MCF 10A (cell line): ENCODE measurements around the gene ISL2. TPM values are rescaled to one million over a fixed set of nuclear protein-coding genes. Genes with fewer than 3 reads are reported as not detected.
A peak's percentile ranks its signal among the peaks of the same experiment; 100 is the strongest.

Experiments
- BruUV-seq: library from RNA; stranded (reverse); fragments of 400-500 nt; replicated peaks from 2 replicates; lab custom pipeline; 2021; lab: Mats Ljungman, UMichigan
- CTCF ChIA-PET: fragments of 300-600 bp; sonication (Branson Sonifier 250); formaldehyde crosslinking; extraction: SDS; loops from one replicate; lab custom pipeline; 2021; ENCODE audit warnings: antibody characterized with exemption, inconsistent platforms; lab: Yijun Ruan, JAX
- POLR2A ChIA-PET: fragments of 300-600, 350-650 bp; sonication (Branson Sonifier 250); formaldehyde crosslinking; extraction: SDS; loops from one replicate; lab custom pipeline; 2020; ENCODE audit warnings: antibody characterized with exemption, inconsistent platforms; lab: Yijun Ruan, JAX
- DNase-seq: peaks from one replicate; pipeline ENCODE4 v3.0.0-alpha.2; 2018; ENCODE audit not compliant: unreplicated experiment
- H3K27ac Mint-ChIP-seq: one replicate; pipeline ENCODE4 v1.8.0; 2022; ENCODE audit warnings: mild to moderate bottlenecking, low read depth, mixed read lengths; ENCODE audit not compliant: unreplicated experiment
- H3K27me3 Mint-ChIP-seq: one replicate; pipeline ENCODE4 v1.8.0; 2022; ENCODE audit warnings: mixed read lengths; ENCODE audit not compliant: insufficient read depth, unreplicated experiment
- H3K36me3 Mint-ChIP-seq: one replicate; pipeline ENCODE4 v1.8.0; 2022; ENCODE audit warnings: mild to moderate bottlenecking, moderate library complexity, mixed read lengths; ENCODE audit not compliant: insufficient read depth, unreplicated experiment
- H3K4me1 Mint-ChIP-seq: one replicate; pipeline ENCODE4 v1.8.0; 2022; ENCODE audit warnings: mixed read lengths; ENCODE audit not compliant: insufficient read depth, unreplicated experiment
- H3K4me3 Mint-ChIP-seq: one replicate; pipeline ENCODE4 v1.8.0; 2022; ENCODE audit warnings: mild to moderate bottlenecking, moderate library complexity, mixed read lengths; ENCODE audit not compliant: unreplicated experiment
- H3K9me3 Mint-ChIP-seq: one replicate; pipeline ENCODE4 v1.8.0; 2022; ENCODE audit warnings: mixed read lengths; ENCODE audit not compliant: unreplicated experiment
- CTCF ChIP-seq: fragments of 200-600 bp; IDR thresholded peaks from one replicate; pipeline ENCODE4 v1.8.0; 2022; ENCODE audit warnings: antibody characterized with exemption, mild to moderate bottlenecking; ENCODE audit not compliant: unreplicated experiment
- intact Hi-C: fragments of 100-400 bp; cut with micrococcal nuclease; formaldehyde crosslinking; loops from 2 replicates; pipeline ENCODE4 v1.14.1; 2022
- total RNA-seq: library from RNA; stranded (reverse); gene quantifications from 2 replicates; pipeline ENCODE4 v1.2.3, GENCODE V29; 2022

The ISL2 gene
- total RNA-seq, 1 experiment from 2014 or later: not detected

GRCh38 chr15:76325704-76326103 is 10.9 kb upstream of the ISL2 start:
- Mint-ChIP-seq H3K27ac (no peak overlapping the region), H3K9me3 (no peaks in the 10 kb centered on the region), H3K36me3 (no peaks in the 10 kb centered on the region), H3K4me1 (no peaks in the 10 kb centered on the region), H3K4me3 (no peak overlapping the region), H3K27me3 (no peaks in the 10 kb centered on the region)
- intact Hi-C loops: no loop called here
- ChIA-PET CTCF (interaction anchor here (0.7 kb wide), 1 partner anchor 210 kb away, joined by 3 read pairs; no protein-coding TSS in a partner anchor), POLR2A (interaction anchor here (2.4 kb wide), 1 partner anchor 14 kb away, joined by 11 read pairs; the partner anchor contains the start of gene ETFA)
- no peak for TF ChIP-seq CTCF
- DNase-seq: no peak
- no TSS peak for BruUV-seq

DNA sequence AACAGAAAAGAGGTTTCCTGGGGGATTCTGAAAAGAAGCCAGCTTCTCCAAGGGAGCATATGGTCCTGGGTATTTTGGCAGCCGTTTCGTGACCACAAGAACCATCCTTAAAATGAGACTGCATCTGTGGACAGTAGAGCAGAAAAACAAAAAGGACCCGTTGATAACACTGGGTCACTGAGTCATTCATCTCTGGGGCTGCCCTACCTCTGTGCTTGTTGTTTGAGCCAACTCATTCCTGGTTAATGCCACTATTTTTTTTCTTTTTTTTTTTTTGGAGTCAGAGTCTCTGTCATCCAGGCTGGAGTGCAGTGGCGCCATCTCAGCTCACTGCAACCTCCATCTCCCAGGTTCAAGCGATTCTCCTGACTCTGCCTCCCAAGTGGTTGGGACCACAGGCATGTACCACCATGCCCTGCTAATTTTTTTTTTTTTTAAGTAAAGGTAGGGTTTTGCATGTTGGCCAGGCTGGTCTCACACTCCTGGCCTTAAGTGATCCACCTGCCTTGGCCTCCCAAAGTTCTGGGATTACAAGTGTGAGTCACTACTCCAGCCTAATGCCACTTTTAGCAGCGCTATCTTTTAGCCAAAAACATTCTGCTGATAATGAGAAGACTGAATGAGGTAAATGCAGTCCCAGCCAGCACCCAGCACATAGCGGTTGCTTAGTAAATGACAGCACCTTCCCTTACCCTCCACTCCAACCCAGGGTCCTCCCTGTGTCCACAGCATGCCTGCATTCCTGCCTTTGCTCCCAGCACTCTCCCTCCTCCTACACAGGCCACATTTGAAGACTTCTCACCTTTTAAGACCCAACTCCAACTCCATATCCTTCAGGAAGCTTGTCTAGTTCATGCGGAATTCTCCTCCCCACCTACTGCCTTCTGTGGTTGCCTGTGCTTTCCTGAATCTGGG is 9.1 kb upstream of the ISL2 start:
- ChIA-PET CTCF (interaction anchor here (0.6 kb wide), 1 partner anchor 135 kb away, joined by 3 read pairs; no protein-coding TSS in a partner anchor), POLR2A (no interaction called here)
- no peak for TF ChIP-seq CTCF
- Mint-ChIP-seq H3K4me3 (no peak overlapping the region), H3K9me3 (no peaks in the 10 kb centered on the region), H3K36me3 (no peaks in the 10 kb centered on the region), H3K27ac (no peak overlapping the region), H3K4me1 (no peaks in the 10 kb centered on the region), H3K27me3 (no peaks in the 10 kb centered on the region)
- intact Hi-C loops: no loop called here
- no peak for DNase-seq
- no TSS peak for BruUV-seq

- Mint-ChIP-seq H3K27me3 (no peaks in the 10 kb centered on the region), H3K27ac (no peak overlapping the region), H3K9me3 (no peaks in the 10 kb centered on the region), H3K36me3 (no peaks in the 10 kb centered on the region), H3K4me3 (no peak overlapping the region), H3K4me1 (no peaks in the 10 kb centered on the region)
- DNase-seq: no peak
- intact Hi-C loops: no loop called here
- CTCF ChIA-PET: interaction anchor here (0.6 to 0.7 kb wide), 3 partner anchors 18 to 42 kb away, joined by 3 to 5 read pairs (median 4); no protein-coding TSS in a partner anchor
- BruUV-seq: no TSS peak
- TF ChIP-seq CTCF: no peak
- POLR2A ChIA-PET: no interaction called here
Measured at GRCh38 chr15:76328106-76328696, 8.4 kb upstream of the ISL2 start.

- no TSS peak for BruUV-seq
- H3K27me3 Mint-ChIP-seq: no peaks in the 10 kb centered on the region
- ChIA-PET CTCF (interaction anchor here (0.6 to 1.3 kb wide), 4 partner anchors 9 to 297 kb away, joined by 3 to 4 read pairs (median 4); no protein-coding TSS in a partner anchor), POLR2A (no interaction called here)
- H3K27ac Mint-ChIP-seq: no peak overlapping the region
- H3K36me3 Mint-ChIP-seq: no peaks in the 10 kb centered on the region
- no peaks in the 10 kb centered on the region for H3K4me1 Mint-ChIP-seq
- H3K4me3 Mint-ChIP-seq: no peak overlapping the region
- intact Hi-C loops: no loop called here
- no peaks in the 10 kb centered on the region for H3K9me3 Mint-ChIP-seq
- no peak for TF ChIP-seq CTCF
- DNase-seq: peak; percentile 29
Measured at GRCh38 chr15:76328958-76329357, 7.6 kb upstream of the ISL2 start.
